ENCODE results near the gene CCDC149.
"Not testable (repeated sequence)": the region's sequence is repeated elsewhere in the genome, so short reads cannot be mapped to it uniquely, and the experiment has no call there.

CCDC149 gene

DNA sequence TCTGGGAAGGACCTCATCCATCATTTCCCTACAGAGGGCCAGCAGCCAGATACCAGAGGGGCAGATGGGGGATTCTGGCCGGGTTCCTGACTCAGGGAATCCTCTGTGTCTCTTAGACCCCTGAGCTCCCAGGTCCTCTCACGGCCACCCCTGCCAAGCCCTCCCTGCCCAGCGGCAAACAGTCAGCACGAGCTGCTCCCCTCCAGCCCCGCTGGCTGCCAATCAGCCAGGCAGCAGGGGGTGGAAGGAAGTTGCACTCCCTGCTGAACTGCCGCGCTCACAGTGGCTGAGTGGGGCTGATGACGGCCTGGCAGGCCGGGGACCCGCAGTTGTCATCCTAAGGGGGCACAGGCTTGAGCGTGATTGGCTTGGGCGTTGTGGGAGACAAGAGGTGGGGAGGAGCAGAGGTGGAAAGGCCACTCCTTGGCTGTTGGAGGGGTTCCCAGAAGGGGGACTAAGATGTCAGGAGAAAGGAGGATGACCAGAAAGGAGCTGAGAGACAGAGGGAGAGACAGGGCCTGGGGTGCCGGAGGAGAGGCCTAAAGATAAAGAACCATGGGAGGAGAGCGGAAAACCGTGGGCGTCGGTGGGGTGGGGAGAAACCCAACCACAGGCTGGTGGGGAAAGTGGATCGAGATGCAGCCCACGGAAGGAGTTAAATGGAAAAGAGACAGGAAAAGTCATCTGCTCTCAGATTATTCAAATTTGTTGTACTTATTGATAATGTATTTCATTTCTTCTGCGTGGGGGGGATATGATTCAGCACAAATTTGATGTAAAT is 4.4 kb upstream of the CCDC149 start:
- no peak for DNase-seq (ENCODE audit: extremely low read depth in 1 of 2, low read depth in 1 of 2)

DNA sequence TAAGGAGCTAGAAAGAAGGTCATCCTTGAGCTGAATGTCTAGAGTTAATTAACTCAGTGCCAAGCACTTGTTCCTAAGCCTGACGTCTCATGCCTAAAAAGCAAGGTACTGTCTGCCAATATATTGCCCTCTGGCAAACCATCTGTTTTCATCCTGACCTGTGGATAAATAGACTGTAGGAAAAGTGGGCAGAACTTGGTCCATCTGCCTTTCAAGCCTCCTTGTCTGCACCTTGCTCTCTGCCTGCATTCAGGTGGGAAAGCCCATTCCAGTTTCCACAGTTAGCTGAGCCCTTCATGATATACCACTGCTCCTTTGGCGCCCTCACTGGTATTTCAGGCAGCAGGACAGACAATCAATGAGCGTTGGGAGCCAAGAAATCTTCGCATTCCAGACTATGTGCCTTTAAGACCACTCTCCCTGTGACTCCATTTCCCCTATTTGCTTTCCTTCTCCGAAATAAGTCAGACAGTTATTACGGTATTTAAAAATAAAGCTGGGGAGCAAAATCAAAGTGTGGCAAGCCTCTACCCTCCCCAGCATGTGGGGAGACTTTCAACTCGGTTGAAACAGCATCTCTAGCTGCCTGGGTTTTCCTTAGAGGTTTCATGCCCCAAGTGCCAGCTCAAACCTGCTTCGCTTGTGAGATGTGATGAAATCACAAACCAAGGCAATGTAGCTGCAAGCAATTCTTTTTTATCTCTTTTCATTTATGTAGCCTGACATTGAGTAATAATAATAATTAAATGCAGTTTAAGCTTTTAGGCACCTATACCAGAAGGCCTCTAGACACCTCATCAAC is 2.5 kb upstream of the CCDC149 start:
- no peak for DNase-seq (ENCODE audit: extremely low read depth in 1 of 2, low read depth in 1 of 2)

DNA sequence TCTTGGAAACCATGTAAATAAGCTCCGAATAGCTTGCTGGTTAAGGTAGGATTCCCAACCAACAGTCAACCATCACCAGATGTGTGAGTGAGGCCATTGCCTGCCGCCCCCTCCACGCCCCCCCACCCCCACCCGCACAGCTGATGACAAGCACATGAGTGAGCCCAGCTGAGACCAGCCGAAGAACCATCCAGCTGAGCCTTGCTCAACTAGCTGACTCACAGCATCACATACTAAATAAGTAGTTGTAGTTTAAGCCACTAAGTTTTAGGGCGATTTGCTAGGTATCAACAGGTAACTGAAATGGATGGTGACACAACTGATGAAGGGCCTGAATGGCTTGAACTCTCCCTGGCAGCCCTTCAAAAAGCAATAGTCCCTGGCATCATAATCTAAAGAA is 1.6 kb upstream of the CCDC149 start:
- no peak for DNase-seq (ENCODE audit: extremely low read depth in 1 of 2, low read depth in 1 of 2)

DNA sequence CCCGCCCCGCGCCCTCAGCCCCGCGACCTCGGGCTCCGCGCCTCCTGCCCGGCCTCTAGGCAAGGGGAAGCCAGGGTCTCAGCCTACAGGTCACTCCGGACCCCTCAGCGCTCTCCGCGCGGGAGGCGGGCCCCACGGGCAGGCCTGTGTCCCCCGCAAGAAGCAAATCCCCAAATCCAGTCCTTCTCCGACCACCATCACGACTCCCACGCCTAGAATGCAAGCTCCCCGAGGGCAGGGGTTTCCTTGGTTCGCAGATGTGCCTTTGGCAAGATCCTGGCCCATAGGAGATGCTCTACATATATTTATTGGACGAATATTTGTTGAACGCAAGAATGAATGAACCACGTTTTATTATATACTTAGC is 260 bp upstream of the CCDC149 start:
- DNase-seq (ENCODE audit: extremely low read depth in 1 of 2, low read depth in 1 of 2) = no peak

DNA sequence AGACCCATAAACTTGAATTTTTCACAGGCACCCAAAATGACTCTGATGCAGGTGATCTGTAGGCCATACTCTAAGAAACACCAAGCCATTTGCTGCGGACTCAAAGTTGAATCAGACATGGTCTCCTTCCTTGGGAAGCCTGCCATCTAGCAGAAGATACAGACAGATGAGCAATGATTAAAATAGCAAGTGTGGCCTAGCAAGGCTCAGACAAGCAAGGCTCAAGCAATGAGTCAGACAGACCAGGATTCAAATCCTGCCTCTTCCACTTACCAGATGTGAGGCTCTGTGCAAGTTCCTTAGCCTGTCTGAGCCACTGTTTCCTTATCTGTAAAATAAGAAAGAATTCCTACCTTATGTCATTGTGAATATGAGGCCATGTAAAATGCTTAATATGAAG is 2.3 kb downstream of the CCDC149 start:
- no peak for DNase-seq (ENCODE audit: extremely low read depth in 1 of 2, low read depth in 1 of 2)

DNA sequence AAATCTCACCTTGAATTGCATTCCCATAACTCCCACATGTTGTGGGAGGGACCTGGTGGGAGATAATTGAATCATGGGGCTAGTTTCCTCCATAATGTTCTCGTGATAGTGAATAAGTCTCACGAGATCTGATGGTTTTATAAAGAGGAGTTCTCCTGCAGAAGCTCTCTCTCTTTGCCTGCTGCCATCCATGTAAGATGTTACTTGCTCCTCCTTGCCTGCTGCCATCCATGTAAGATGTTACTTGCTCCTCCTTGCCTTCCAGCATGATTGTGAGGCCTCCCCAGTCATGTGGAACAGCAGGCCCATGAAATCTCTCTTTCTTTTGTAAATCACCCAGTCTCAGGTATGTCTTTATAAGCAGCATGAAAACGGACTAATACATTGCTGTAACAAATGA is 3.2 kb downstream of the CCDC149 start:
- DNase-seq (ENCODE audit: extremely low read depth in 1 of 2, low read depth in 1 of 2) = not testable (repeated sequence)

DNA sequence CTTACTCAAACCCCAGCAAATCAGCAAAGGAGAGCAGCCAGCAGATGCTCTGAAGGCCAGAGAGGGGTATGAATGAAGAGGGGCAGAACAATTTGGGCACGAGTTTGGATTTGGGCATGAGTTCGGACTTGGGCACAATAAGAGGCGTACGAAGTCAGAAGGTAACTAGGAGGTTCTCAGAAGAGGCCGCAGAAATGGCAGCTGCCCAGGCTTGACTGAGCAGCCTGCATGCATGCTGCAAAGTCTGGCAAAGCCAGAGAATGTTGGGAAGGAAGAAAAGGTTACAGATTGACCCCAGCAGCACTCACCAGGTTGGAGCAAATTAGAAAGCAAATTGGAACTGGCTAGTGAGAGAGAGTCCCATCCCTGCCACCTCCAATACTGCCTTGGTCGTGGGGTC is 15.2 kb downstream of the CCDC149 start:
- DNase-seq (ENCODE audit: extremely low read depth in 1 of 2, low read depth in 1 of 2) = no peak

DNA sequence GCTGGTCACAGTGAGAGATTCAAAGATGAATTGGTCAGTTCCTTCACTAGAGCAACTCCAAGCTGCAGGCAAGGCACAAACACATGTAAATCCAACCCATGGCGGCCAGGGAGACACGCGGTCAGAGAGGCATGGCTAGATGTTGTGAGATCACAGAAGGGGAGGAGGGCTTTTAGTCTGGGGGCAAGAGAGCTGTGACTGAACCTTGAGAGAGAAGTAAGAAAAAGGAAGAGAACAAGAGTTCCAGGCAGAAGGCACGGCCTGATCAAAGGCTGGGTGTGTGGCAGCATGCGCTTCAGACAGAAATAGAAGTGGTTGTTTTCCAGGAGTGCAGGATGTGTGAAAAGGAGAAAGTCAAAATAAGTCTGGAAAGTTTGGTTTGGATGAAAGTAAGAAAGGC is 15.9 kb downstream of the CCDC149 start:
- no peak for DNase-seq (ENCODE audit: extremely low read depth in 1 of 2, low read depth in 1 of 2)

DNA sequence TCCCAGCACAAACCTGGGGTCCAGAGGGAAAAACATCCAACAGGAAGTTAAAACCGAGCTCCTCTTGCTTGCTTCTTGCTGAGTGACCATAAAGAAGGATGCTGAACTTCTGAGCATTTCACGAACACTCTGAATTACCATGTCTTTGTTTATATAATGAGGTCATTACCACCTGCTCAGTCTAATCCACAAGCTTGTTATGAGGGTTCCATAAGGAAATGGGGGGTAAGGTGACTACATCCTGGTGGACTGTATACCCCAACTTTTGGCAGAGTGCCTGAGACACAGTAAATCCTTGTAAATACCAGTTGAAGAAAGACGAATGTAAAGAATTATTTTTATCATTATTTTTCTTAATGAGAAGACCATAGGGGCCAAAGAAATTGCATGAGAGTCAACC is 16.8 kb downstream of the CCDC149 start:
- no peak for DNase-seq (ENCODE audit: extremely low read depth in 1 of 2, low read depth in 1 of 2)

DNA sequence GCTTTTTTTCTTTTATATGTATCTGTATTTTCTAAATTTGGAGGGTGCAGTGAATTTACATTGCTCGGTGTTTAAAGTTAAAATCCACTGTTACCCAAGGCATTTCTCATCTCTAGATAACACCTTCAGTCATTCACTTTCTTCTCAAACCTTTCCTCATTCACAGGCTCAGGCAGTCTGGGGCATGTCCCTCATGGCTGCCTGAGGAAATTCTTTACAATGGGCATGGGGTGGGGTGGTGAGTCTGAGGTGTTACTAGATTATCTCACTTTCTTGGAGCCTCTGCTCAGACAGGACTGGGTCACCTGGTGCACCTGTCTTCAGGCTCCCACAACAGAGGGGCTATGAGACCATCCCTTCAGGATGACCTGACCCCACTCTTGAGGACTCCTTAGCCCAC is 17.4 kb downstream of the CCDC149 start:
- no peak for DNase-seq (ENCODE audit: extremely low read depth in 1 of 2, low read depth in 1 of 2)

DNA sequence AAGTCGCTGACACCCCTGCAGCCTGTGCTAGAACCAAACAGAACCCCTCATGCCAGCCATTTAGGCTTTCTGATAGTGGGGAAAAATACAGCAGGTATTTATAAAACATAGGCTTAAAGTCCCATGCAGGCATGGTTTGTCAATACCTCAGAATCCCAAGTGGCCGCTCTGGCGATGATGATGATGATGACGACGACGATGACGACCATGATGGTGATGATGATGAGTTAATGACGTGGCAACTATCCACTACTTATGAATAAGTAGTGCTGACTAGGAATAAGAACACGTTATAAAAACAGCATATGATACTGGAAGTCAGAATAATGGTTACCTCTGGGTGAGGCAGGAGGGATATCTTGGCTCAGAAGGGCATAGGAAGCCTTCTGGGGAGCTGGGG is 18.0 kb downstream of the CCDC149 start:
- DNase-seq (ENCODE audit: extremely low read depth in 1 of 2, low read depth in 1 of 2) = no peak

DNA sequence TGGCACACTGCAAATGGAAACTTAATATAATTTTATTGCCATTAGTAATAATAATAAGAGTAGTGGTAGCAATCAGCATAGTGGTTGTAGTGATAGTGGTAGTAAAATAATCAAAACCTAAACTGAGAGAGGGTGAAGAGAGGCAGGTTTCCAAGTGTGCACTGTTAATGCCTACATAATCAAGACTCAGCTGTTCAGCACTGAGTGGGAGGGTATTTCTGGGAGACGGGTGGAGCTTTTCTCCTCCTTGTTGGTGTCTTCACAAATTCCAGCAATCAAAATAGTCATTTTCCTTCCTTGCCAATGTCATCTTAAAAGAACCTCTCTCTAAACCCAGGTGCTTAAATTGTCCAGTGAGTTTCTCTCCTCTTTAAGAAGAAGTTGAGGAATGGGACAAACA is 18.6 kb downstream of the CCDC149 start:
- no peak for DNase-seq (ENCODE audit: extremely low read depth in 1 of 2, low read depth in 1 of 2)

DNA sequence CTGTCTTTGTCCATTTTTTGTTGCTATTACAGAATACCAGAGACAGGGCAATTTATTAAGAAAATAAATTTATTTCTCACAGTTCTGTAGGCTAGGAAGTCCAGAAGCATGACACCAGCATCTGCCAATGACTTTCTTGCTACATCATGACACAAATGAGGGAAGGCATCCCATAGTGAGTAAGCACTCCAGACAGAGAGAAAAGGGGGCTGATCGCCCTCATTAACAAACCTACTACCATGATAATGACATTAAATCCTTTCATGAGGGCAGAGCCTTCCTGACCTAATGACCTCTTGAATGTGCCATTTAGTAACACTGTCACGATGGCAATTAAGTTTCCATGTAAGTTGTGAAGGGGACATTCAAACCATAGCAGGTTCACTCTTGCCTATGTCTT is 20.1 kb downstream of the CCDC149 start:
- DNase-seq (ENCODE audit: extremely low read depth in 1 of 2, low read depth in 1 of 2) = no peak

DNA sequence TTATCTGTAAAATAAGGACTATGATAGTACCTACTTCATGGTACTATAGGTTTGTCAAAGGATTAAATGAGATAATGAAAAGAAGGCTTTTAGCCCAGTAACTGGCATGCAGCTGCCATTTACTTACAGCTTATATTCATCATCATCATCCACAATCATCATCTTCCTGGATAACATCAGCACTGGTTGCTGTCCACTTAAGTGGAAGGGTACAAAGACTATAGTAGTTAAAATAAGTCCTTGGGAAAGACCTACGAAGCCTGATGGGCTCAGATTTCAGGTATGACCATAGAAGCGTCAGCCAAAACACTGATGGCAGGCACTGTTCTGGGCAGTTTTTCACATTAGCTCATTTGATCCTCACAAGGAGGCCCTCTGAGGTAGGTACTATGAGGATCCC is 20.6 kb downstream of the CCDC149 start:
- no peak for DNase-seq (ENCODE audit: extremely low read depth in 1 of 2, low read depth in 1 of 2)

DNA sequence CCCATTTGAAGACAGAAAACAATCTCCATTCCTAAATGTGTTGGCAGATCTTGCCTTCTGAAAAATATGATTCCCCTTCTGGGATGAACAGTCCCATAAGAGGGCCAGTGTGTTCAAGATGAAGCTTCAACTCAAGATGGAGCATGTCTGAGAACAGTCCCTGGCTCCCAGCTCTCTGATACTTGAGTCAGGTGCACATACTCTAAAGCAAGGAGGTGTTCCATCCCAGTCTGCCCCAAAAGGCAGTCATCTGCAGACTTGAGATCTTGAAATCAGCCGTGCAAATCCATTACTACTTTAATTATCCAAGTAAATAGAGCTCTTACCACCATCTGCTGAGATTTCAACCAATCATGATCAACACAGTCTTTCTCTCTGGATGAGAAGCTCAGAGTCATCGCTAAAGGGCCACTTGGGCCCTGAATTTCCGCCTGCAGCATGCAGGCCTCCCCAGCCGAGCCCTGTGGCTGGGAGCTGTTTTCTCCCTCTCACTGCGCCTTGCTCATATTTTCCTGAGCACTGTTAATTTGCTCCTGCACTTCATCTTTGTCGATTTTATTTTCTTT is 22.2 kb downstream of the CCDC149 start:
- no peak for DNase-seq (ENCODE audit: extremely low read depth in 1 of 2, low read depth in 1 of 2)

DNA sequence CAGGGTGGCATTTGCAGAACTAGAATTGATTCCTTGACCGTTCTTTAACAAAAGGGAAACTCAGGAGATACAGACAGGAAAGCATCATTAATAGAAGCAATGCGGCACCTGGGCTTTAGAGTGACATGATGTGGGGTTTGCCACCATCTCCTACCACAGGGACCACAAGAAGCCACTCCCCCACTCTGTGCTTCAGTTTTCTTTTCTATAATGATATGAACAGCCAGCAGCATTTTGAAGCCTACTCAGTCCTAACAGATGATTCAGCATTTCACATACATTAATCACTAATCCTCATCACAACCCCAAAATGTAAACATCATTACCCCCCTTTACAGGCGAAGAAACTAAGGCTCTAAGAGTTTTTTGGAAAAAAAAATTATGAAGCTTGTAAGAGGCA is 22.9 kb downstream of the CCDC149 start:
- no peak for DNase-seq (ENCODE audit: extremely low read depth in 1 of 2, low read depth in 1 of 2)

DNA sequence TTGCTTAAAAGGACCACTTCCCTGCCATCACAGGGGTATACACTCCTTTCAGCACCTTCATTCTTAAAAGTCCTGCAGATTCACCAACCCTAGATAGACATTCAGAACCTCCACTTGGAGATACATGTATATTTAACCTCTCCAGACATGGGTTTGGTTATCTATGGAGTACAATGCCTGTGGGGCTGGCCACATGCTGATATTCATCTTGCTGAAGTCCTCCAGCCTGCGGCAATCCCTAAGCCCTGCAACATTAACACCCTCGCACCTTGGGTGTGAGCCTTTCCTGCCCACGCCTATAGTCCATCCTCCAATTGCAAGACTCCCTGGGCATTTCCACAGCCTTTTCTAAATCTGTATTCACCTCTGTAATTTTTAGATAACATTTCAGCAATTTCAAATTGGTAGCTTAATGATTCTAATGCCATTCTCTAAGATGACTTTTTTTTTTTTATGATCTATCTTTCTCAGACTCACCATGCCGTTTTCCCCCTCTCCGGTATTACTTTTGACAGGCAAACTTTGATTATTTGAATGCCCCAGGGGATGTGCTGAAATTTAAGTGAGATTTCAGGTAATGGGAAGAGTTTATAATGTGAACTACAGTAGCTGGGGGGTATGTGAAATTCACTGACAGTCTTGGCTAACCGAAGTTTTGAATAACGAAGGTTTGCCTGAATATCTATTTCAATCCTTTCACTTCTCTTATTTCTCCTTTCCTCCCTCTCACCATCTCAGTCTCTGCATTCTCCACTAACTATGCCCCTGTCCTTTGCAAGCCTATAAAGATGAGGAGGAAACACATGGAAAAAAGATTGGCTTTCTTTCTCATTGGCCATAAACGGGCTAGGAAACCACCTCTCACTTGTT is 24.1 kb downstream of the CCDC149 start:
- no peak for DNase-seq (ENCODE audit: extremely low read depth in 1 of 2, low read depth in 1 of 2)

DNA sequence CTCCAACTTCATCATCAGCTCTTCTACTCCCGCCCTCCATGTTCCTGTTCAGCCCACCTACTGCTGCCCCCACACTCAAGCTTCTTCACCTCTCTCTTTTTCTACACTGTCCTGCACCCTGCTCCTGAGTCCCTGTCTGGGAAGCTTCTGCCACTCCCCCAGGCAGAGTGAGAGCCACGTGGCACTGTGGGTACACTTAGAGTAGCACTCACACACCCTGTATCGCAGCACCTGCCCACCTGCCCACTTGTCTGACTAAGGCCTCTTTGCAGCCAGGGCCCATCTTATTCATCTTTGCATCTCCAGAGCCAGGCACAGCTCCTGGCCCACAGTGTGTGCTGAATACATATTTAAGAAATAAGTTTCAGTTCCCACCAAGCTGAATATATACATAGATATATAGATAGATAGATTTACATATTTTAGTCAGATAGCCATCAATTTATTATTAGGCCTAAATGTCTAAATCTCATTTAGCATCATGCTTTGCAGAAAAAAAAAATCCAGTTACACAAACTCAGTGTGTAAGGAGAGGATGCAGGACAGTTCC is 24.9 kb downstream of the CCDC149 start:
- DNase-seq (ENCODE audit: extremely low read depth in 1 of 2, low read depth in 1 of 2) = no peak

DNA sequence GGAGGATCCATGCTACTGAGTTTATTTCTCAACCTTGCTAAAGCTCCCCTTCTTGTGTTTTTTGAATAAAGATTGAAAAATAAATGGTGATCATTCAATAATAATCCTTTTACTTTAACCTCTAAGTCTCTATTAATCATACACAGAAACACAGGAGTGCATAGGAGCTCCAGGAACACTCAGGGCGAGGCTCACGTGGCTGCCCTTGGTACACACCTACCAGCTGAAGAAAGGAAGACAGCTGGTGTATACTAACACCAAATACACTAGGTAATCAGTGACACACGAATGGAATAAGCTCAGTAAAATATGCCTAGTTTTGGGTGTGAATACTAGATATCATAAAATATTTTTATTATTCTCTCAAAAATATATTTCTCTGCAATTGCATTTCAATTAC is 26.2 kb downstream of the CCDC149 start:
- DNase-seq (ENCODE audit: extremely low read depth in 1 of 2, low read depth in 1 of 2) = no peak

DNA sequence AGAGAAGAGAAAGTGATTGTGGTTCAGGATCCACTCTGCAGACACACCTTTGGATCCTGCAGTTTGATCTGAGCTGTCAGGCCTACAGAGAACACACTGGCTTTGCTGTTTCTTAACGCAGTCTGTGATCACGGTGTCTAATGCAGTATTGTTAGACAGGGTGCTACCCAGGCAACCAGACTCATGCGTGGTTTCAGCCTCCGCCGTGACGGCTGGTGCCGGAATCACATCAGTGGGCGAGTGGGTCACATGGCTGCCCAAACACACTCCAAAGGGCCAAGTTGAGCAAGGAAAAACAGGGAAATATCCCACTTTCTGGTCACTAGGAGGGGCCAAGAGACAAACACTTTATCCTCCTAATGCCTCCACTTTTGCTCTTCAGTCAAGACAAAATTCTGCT is 27.5 kb downstream of the CCDC149 start:
- DNase-seq (ENCODE audit: extremely low read depth in 1 of 2, low read depth in 1 of 2) = no peak

DNA sequence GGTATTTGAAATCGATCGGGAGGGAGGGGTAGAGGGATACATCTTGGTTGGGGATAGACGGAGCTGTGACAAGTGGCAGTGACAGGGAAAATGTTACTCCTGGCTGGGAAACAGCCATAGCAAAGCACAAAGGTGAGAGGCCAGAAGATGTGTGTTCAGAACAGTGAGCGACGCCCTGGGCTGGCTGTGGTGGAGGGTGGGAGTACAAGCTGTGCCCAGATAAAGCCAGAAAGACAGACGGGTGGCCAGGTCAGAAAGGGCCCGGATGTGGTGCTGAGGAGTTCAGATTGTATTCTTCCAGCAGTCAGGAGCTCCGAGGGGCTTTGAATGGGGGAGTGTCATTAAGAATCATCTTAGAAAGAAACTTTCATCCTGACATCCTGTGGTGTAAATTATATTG is 27.9 kb downstream of the CCDC149 start:
- no peak for DNase-seq (ENCODE audit: extremely low read depth in 1 of 2, low read depth in 1 of 2)

Data from stimulated activated CD8-positive, alpha-beta memory T cell treated with anti-CD3 and anti-CD28 coated beads, Interleukin-7, amount 100 ng/mL, for 48 hours (primary cell).